Measurements from ENCODE around the gene RIC3.

DNA sequence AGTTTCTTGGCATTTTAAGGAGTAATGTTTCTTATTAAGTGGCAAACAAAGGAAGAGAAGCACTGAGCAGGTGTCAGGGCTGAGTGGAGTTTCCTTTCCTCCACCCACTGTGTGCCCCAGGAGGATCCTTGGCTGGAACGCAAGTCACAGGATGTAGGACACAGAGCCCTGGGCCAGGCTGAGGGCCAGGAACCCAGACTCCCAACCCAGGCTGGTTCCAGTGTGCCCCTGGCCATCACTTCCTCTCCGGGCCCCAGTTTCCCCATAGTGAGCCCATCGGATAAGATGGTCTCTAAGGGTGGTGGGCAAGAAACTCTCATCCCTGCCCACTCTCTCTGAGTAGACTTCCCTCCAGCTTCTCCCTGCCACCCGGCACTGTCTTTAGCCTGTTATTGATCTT lies 49.6 kb upstream of the RIC3 start:
- TF ChIP-seq, protein P1, sequence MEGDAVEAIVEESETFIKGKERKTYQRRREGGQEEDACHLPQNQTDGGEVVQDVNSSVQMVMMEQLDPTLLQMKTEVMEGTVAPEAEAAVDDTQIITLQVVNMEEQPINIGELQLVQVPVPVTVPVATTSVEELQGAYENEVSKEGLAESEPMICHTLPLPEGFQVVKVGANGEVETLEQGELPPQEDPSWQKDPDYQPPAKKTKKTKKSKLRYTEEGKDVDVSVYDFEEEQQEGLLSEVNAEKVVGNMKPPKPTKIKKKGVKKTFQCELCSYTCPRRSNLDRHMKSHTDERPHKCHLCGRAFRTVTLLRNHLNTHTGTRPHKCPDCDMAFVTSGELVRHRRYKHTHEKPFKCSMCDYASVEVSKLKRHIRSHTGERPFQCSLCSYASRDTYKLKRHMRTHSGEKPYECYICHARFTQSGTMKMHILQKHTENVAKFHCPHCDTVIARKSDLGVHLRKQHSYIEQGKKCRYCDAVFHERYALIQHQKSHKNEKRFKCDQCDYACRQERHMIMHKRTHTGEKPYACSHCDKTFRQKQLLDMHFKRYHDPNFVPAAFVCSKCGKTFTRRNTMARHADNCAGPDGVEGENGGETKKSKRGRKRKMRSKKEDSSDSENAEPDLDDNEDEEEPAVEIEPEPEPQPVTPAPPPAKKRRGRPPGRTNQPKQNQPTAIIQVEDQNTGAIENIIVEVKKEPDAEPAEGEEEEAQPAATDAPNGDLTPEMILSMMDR (IDR thresholded peaks at IDR 0.05; ENCODE audit: low read depth, low read length): no peak
- no peak for TF ChIP-seq POLR2A (IDR thresholded peaks at IDR 0.05; ENCODE audit: extremely low read depth, insufficient read length)
- TF ChIP-seq, protein P2, sequence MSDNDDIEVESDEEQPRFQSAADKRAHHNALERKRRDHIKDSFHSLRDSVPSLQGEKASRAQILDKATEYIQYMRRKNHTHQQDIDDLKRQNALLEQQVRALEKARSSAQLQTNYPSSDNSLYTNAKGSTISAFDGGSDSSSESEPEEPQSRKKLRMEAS (IDR thresholded peaks at IDR 0.05; ENCODE audit: low read depth, low read length): no peak

All from NB4 (cell line).